ENCODE data around the gene BABAM2.

DNA sequence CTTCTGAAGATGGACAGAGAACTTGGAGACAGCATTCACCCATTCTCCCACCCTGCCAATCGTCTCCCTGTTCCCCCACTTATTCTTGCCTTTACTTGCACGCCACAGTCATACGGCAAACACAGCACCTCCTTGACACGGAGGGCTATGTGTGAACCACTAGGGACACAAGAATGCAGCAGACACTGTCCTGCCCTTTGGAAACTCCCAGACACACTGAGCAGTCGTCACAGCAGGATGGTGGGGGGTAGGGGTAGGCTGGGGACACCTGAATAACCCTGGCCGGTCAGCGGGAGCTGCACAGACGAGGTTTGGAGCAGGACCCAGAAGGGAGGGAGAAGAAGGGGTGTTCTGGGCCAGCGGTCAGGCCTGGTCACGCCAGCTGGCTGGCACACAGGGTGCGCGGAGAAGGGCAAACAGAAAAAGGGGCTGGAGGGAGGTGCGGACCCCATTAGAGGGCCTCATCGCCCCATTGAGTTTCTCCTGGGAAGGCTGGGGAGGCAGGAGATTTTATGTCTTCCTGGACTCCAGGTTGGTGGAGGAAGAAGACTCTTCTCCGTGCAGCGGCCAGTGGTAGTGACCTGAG, 462.2 kb downstream of the BABAM2 start:
- TF ChIP-seq, protein P1, sequence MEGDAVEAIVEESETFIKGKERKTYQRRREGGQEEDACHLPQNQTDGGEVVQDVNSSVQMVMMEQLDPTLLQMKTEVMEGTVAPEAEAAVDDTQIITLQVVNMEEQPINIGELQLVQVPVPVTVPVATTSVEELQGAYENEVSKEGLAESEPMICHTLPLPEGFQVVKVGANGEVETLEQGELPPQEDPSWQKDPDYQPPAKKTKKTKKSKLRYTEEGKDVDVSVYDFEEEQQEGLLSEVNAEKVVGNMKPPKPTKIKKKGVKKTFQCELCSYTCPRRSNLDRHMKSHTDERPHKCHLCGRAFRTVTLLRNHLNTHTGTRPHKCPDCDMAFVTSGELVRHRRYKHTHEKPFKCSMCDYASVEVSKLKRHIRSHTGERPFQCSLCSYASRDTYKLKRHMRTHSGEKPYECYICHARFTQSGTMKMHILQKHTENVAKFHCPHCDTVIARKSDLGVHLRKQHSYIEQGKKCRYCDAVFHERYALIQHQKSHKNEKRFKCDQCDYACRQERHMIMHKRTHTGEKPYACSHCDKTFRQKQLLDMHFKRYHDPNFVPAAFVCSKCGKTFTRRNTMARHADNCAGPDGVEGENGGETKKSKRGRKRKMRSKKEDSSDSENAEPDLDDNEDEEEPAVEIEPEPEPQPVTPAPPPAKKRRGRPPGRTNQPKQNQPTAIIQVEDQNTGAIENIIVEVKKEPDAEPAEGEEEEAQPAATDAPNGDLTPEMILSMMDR (IDR thresholded peaks at IDR 0.05; ENCODE audit: poor library complexity), result no peak
- no peak for TF ChIP-seq EZH2 (IDR thresholded peaks at IDR 0.05; ENCODE audit: borderline replicate concordance)

Data from hepatocyte (in vitro differentiated cells).